GDM1 (cell line): ENCODE data around the gene RAB1A.
A peak's percentile ranks its signal among the peaks of the same experiment; 100 is the strongest.
"Not testable (repeated sequence)": the region's sequence is repeated elsewhere in the genome, so short reads cannot be mapped to it uniquely, and the experiment has no call there.

Source experiments
- DNase-seq: peaks from one replicate; lab custom pipeline; 2025; lab: John Stamatoyannopoulos, UW

RAB1A gene

DNA sequence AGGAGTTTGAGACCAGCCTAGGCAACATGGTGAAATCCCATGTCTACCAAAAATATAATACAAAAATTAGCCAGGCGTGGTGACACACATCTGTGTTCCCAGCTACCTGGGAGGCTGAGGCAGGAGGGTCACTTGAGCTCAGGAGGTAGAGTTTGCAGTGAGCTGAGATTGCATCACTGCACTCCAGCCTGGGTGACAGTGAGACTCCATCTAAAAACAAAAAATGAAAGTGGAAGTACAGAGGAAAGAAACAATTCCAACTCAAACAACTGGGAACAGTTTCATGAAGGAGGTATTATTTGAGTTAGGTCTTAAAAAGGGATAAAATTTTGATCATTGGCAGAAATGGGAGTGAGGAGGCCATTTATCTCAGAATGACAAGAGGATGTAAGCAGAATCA lies 6.3 kb upstream of the RAB1A start:
- no peak for DNase-seq

DNA sequence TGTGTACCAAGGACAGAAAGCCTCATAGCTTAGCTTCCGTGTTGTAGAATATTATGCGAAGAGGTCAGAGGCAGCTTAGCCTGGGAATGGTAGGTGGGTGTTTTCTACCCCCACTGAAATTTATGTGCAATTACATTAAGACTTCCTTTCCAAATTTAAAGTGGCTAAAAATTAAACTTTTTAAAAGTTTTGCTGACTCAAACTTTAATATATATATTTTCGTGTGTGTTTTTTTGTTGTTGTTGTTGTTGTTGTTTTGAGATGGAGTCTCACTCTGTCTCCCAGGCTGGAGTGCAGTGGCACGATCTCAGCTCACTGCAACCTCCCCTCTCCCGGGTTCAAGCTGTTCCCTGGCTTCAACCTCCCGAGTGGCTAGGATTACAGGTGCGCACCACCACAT lies 4.3 kb upstream of the RAB1A start:
- DNase-seq: no peak

DNA sequence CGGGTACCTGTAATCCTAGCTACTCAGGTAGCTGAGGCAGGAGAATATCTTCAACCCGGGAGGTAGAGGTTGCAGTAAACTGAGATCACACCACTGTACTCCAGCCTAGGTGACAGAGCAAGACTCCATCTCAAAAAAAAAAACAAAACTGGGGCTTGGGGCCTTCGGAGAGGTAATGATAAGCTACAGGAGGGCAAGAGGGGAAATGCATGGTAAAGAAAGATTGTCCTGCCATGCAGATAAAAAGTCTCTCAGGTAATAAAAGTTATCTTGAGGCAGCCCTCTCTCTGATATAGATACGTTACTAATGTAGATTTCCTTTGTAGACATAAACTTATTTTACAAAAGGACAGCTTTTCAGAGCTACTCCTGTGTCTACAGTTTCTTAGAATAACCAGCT lies 3.7 kb upstream of the RAB1A start:
- no peak for DNase-seq

DNA sequence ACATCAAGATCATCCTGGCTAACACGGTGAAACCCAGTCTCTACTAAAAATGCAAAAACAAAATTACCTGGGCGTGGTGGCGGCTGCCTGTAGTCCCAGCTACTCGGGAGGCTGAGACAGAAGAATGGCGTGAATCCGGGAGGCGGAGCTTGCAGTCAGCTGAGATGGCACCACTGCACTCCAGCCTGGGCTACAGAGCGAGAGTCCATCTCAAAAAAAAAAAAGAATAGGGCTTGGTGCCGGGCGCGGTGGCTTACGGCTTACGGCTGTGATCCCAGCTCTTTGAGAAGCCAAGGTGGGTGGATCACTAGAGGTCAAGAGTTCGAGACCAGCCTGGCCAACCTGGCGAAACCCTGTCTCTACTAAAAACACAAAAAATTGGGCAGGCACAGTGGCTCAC lies 3.0 kb upstream of the RAB1A start:
- not testable (repeated sequence) for DNase-seq

DNA sequence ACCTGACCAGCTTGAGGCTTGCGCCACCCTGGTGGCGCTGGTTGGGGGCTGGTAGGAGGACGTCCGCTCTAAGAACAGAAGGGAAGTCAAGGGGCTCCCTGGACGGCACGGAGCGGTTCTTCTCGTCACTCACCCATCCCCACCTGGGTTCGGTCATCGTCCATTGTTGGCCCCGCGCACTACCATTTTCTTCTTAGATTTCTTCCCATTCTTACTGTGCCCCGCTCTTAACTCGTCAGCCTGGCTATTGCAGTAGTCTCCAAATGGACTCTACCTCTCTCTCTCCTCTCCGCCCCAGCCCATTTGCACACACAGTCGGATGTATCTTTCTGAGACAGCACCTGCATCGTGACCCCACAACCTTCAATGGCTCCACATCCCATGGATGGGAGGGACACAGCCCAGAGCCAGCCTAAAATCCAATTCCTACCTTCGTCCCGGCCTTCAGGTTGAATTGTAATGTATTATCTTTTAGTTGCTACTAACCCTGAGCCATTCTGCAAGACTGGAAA lies 814 bp upstream of the RAB1A start:
- peak; percentile 58 for DNase-seq

DNA sequence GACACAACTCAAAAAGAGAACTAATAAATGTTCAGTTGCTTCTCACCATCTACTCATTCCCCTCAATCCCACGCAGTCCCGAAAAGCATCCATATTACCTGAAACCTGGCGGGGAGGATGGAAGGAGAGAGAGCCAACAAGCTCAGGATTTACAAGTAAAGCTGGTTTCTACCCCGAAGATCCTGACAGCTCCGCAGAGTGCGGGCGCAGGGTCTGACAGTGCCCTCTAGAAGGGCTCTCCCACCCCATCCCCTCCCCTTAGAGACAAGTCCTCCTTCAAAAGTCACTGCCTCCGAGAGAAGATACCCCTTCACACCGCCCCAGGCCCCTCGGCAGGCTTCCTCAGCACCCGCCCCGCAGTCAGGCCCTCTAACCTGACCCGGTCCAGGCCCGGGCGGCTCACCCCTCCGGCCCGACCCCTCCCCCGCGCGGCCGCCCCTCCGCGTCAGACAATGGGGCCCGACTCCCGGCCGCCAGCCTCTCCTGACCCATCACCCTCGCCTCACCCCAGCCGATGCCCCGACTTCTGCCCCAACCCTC lies 550 bp downstream of the RAB1A start:
- no peak for DNase-seq

DNA sequence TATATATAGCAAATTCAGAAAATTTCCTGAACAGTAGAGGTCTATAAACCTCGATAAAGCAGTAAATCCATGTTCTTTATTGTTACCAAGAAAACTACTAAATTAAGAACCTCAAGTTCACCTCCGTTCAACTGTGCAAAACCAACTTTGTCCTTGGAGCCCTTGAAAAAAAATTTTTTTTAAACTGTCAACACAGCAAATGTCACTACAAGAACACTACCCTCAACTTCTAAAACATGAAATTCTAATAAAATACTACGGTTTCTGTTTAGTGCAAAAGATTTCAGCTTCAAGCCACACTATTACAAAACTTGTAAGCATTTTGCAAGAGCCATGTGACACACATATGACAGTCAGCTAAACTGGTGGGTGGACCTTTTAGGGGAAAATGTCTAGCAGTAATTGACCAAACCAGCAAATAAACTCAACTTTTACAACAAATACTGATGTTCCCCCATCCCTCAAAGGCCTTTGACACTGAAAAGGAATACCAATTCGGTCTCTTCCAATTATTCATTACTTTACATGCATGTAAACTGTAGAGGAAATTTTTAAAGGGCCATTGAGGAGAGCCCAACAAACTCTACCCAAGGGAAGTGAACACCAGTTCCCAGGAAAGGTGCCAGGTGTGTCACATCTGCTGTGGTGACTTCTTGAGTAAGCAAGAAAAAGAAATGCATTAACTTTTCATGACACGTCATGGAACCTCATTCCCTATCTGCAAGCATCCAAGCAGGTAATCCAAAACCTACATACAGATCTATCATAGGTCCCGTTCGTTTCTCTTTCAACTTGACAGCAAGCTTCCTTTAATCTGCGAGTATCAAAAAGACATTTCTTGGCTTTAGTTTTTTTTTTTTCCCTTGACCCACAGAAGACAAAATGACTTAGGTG lies 1.4 kb downstream of the RAB1A start:
- DNase-seq: no peak

DNA sequence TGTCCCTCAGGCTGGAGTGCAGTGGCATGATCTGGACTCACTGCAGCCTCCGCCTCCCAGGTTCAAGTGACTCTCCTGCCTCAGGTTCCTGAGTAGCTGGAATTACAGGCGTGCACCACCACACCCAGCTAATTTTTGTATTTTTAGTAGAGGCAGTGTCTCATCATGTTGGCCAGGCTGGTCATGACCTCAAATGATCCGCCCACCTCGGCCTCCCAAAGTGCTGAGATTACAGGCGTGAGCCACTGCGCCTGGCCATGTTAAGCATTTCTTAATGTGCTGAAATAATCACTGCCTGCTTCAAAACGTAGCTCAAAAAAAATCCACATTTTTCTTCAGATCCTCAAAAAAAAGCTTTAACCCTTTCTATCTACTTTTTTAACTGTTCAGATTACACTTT lies 4.4 kb downstream of the RAB1A start:
- DNase-seq: not testable (repeated sequence)

DNA sequence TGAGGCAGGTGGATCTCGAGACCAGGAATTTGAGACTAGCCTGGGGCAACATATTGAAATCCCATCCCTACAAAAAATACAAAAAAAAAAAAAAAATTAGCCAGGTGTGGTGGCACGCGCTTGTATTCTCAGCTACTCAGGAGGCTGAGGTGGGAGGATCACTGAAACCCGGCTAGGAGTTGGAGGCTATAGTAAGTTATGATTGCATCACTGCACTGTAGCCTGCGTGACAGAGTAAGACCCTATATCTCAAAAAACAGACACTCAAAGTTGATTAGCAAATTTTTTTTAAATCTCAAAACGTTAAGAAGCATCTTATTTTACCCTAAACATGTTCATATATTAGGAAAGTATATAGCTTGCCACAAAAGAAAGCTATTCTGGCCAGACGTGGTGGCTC lies 7.6 kb downstream of the RAB1A start:
- DNase-seq: no peak

DNA sequence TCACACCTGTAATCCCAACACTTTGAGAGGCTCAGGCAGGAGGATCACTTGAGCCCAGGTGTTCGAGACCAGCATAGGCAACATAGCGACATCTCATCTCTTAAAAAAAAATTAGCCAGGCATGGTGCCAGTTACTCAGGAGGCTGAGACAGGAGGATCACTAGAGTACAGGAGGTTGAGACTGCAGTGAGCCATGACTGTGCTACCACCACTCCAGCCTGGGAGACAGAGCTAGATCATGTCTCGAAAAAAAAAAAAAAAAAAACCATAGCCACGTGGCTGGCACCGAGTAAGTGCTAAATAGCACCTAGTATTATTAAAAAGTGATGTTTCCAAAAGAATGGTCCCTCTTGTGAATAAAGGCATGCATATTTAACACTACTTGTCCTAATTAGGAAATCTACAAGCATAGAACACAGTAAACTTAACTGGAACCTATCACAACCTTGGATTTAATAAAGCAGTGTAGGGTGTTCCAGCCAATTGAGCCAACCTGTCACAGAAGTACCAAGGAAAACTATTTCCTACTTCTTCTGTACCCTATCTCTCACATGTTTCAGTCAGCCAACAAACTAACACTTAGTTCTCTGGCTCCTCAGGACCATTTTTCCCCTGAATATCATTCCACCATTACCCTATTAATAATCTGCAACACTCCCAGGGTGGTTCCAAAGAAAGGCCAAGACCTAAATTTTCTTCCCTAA lies 8.8 kb downstream of the RAB1A start:
- no peak for DNase-seq

DNA sequence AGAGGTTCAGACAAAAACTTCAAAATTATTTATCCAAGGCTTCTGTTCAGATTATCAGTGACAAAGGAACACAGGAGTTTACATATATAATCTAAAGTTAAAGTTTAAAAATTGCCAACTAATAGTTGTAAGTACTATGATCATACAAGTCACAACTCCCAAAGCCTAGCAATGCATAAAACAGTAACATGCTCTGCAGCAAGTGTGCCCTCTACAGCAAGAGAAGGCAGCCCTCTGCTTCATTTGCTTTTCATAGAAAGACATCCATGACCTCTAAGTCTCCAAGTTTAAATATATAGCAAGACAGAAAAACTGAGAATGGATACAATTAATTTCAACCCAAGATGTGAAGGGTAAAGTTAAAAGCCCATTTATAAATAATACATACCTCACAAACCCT lies 13.3 kb downstream of the RAB1A start:
- DNase-seq: no peak

DNA sequence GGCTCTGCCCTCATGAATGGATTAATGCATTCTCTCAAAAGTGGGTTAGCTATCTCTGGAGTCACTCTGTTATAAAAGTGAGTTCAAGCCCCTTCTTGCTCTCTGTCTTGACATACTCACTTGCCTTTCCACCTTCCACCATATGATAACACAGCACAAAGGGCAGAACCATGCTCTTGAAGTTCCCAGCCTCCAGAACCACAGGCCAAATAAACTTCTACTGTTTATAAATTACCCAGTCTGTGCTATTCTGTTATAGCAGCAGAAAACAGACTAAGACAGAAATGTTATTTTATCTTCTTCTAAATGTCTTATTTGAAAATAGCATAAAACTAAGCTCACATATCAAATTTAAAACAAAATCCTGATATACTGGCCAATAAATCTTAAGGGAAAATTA lies 15.0 kb downstream of the RAB1A start:
- no peak for DNase-seq

DNA sequence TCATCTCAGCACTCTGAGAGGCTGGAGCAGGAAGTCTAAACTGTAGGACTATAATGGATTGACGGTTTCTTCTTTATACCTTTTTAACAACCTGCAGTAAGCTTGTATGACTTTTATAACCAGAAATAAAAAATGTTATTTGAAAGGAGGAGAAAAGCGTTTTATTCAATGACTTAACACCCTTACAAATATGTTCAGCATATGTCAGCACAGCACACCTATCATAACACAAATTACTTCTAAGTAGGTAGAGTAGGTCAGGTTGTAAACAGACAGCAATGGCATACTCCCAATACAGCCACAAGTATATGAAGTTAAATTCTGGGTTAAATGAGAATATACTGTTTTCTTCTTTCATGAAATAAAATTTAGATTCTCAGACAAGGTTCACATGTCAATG lies 16.1 kb downstream of the RAB1A start:
- no peak for DNase-seq

DNA sequence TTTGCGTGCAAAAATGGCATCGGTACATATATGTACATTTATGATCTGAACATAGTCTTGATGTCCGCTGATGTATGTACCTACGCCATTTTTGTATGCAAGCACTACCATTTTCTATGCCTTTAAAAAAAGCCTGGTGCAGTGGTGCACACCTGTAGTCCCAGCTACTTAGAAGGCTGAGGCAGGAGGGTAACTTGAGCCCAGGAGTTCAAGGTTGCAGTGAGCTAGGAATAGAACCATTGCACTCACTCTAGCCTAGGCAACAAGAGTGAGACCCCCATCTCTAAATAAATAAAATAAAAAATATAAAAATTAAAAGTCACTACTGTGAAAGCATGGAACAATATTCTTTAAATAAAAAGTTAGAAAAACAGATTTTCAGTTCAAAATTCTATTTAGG lies 16.7 kb downstream of the RAB1A start:
- DNase-seq: no peak

DNA sequence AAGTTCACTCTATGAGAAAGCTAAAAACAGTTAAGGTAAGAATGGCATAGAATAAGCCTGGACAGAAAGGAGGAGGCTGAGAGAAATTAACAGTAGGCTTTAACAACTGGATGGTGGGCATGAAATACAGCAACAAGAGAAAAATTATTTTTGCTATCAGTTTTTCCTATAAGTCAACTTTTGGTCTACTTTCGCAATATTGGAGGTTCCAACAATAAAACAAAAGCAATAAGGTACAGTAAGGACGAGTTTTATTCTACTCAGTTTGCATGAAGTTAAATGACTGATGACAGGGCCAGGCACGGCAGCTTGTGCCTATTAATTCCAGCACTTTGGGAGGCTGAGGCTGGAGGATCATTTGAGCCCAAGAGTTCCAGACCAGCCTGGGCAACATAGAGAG lies 17.3 kb downstream of the RAB1A start:
- no peak for DNase-seq

DNA sequence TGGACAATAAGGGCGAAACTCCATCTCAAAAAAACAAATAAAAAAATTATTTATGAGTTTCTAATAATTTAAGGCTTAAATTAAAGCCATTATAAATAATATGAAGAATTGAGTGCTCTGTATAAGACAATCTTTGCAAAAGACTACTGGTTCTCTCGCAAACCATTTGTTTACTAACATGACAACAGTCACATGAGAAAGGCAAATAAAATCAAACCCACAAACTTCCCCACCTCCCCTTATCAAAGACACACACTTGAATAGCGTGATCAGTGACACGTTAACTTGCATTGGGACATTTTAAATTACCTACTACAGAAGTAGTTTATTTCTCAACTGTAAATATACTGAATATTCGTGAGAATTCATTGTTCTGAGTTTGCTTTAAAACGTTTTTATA lies 21.1 kb downstream of the RAB1A start:
- no peak for DNase-seq

DNA sequence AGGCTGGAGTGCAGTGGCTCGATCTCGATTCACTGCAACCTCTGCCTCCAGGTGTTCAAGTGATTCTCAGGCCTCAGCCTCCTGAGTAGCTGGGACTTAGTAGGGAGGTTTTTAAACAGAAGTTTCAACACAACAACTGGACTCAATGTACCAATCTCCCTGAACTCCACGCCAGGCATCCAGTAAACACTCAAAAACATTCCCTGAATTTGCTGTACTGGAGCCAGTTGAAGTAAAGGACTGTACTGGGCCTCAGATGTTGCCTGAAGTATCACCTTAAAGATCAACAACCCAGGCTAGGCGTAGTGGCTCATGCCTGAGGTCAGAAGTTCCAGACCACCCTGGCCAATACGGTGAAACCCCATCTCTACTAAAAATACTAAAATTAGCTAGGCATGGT lies 22.4 kb downstream of the RAB1A start:
- no peak for DNase-seq

DNA sequence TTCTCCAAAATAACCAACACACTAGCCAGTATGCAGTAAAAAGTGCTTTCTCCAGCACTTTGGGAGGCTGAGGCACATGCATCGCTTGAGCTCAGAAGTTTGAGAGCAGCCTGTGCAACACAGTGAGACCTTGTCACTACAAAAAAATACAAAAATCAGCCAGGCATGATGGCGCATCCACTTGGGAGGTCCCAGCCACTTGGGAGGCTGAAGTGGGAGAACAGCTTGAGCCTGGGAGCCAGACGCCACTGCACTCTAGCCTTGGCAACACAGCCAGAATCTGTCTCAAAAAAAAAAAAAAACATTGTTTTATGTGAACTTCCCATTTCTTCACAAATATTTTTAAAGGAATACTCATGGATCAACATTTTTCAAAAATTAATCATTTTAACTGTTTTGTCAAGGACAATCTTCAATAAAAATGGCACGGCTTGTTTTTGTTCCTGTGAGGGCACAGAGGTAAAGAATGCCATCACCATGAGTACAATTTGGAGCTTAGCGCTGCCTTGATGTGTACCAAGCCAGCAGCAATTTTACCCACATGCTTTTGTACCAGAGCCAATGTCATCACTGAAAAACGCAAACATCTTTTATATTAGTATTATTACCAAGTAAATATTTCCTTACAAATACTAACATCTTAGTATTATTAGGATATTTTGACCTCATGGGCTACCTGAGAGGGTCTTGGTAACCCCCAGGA lies 26.7 kb downstream of the RAB1A start:
- DNase-seq: no peak

DNA sequence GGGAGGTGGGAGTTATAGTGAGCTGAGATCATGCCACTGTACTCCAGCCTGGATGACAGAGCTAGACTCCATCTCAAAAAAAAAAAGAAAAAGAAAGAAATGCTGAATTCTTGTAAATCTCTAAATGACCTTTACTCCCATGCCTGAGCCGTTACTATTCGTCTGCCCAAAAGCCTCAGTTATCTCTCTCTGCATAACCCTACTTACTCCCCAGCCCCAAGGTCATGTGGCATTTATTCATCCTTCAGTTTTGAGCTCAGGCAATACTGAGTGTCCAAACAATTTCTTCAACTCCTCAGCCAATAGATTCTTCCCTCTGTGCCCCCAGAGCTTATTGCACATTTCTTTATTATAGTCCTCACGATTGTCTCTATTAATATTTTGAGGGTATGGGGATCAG lies 28.8 kb downstream of the RAB1A start:
- DNase-seq: no peak

DNA sequence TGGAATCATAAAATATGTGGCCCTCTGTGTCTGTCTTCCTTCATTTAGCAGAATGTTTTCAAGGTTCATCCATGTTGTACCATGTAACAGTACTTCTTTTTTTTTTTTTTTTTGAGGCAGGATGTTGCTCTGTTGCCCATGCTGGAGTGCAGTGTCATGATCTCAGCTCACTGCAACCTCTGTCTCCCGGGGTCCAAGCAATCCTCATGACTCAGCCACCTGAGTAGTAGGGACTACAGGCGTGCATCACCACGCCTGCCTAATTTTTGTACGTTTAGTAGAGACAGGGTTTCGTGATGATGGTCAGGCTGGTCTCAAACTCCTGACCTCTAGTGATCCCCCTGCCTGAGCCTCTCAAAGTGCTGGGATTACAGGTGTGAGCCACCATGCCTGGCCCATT lies 31.2 kb downstream of the RAB1A start:
- DNase-seq: no peak

DNA sequence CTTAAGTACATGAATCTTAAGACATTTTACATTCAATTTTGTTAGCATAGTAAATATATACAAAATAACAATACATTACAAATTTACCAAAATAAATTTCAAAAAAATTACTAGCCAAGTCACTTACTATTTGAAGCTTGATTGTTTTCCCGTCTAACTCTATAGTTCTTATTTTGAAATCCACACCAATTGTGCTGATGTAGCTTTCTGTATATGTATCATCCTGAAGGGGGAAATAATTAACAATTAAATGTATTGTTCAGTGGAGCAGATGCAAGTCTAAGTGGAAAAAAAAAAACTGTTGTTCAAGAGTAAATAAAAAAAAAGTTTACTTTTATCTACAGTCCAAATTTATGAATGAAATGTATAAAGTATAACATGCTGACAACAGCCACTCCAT lies 32.1 kb downstream of the RAB1A start:
- DNase-seq: no peak

DNA sequence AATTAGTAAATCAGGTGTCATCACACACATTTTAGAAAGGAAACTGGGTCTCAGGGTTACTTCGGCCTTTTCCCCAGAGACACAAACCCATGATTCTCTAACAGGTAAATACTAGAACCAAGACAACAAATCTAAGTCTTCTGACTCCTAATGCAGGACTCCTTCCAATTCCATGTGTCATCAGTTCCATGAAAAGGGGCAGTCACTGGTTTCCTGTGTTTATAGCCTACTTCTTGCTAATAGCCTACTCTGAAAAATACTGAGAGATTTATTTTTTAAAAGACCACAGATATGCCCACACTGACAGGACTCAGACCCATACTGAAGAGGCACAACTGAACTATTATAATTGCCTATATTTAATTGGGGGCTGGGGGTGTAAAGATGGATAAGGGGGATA lies 33.0 kb downstream of the RAB1A start:
- no peak for DNase-seq

DNA sequence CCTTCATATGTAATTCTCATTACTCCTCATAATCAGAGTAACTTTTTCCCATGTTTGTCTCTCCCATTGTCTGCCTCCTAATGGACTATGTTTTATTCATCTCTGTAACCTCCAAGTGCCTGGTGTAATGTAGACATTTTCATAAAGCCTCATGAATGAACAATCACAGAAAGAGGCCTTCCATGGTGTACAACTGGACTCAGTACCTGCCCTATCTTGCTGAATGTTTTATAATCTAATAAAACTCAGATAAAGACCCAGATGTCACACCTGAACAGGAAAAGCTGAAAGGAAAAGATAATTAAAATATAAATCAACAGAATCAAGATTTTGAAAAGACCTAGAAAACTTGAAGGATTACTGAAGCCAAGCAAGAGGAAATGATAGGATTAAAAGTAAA lies 36.7 kb downstream of the RAB1A start:
- no peak for DNase-seq
